RWPE2 (cell line): ENCODE measurements around the gene RADX.

Experiments used
- ATAC-seq: fragments of 200-7000 bp; cut with Tn5 transposase; 3 replicates; pipeline ENCODE4 v1.9.1; 2021; ENCODE audit warnings: low read depth
- DNase-seq: peaks from one replicate; pipeline ENCODE4 v3.0.0-alpha.2; 2020; ENCODE audit warnings: low spot score
- H3K27ac ChIP-seq: fragments of 450-650 bp; 2 replicates; pipeline ENCODE4 v1.5.1; 2017; ENCODE audit warnings: mild to moderate bottlenecking; ENCODE audit not compliant: poor library complexity, severe bottlenecking
- H3K27me3 ChIP-seq: fragments of 250-450 bp; sonication (Bioruptor Pico); 2 replicates; pipeline ENCODE4 v1.5.1; 2021; ENCODE audit warnings: mild to moderate bottlenecking, moderate library complexity; ENCODE audit not compliant: insufficient read depth, poor library complexity, severe bottlenecking
- H3K36me3 ChIP-seq: fragments of 250-450 bp; sonication (Bioruptor Pico); 2 replicates; pipeline ENCODE4 v1.5.1; 2020; ENCODE audit warnings: low read depth, mild to moderate bottlenecking, moderate library complexity
- H3K4me1 ChIP-seq: fragments of 250-450 bp; sonication (Bioruptor Pico); 2 replicates; pipeline ENCODE4 v1.5.1; 2021; ENCODE audit warnings: mild to moderate bottlenecking, moderate library complexity; ENCODE audit not compliant: insufficient read depth, poor library complexity, severe bottlenecking
- H3K4me3 ChIP-seq: fragments of 250-450 bp; sonication (Bioruptor Pico); 2 replicates; pipeline ENCODE4 v1.5.1; 2021; ENCODE audit warnings: mild to moderate bottlenecking, moderate library complexity; ENCODE audit not compliant: severe bottlenecking
- H3K9me3 ChIP-seq: fragments of 250-450 bp; sonication (Bioruptor Pico); 2 replicates; pipeline ENCODE4 v1.5.1; 2021; ENCODE audit warnings: mild to moderate bottlenecking, moderate library complexity; ENCODE audit not compliant: severe bottlenecking
- TF ChIP-seq, protein P1 (sequence below): fragments of 450-650 bp; IDR thresholded peaks from one replicate; pipeline ENCODE4 v1.5.1; 2017; ENCODE audit warnings: mild to moderate bottlenecking, moderate library complexity; ENCODE audit not compliant: poor library complexity, severe bottlenecking

RADX gene

DNA sequence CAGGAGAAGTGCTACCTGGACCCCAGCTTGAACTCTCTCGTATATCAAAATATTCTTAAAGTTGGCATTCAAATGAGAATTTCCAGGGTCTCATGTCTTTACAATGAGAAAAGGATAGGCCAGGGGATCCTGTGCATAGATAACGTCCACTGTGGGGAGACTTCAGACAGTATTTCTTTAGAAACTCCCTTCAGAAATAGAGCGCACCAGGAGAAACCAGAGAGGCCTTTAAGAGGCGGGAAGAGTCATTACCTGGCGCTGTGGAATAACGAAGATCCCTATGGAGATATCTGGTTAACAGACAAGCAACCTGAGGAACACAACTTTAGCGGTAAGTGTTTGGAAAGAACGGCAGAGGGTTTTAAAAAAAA is 600 bp downstream of the RADX start:
- no peaks in the 10 kb centered on the region for H3K27me3 ChIP-seq
- TF ChIP-seq, protein P1, sequence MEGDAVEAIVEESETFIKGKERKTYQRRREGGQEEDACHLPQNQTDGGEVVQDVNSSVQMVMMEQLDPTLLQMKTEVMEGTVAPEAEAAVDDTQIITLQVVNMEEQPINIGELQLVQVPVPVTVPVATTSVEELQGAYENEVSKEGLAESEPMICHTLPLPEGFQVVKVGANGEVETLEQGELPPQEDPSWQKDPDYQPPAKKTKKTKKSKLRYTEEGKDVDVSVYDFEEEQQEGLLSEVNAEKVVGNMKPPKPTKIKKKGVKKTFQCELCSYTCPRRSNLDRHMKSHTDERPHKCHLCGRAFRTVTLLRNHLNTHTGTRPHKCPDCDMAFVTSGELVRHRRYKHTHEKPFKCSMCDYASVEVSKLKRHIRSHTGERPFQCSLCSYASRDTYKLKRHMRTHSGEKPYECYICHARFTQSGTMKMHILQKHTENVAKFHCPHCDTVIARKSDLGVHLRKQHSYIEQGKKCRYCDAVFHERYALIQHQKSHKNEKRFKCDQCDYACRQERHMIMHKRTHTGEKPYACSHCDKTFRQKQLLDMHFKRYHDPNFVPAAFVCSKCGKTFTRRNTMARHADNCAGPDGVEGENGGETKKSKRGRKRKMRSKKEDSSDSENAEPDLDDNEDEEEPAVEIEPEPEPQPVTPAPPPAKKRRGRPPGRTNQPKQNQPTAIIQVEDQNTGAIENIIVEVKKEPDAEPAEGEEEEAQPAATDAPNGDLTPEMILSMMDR = no peak
- no peak for DNase-seq
- ATAC-seq = peak; percentile 69
- no peaks in the 10 kb centered on the region for H3K36me3 ChIP-seq
- no peaks in the 10 kb centered on the region for H3K4me1 ChIP-seq
- H3K9me3 ChIP-seq = no peaks in the 10 kb centered on the region
- no peak overlapping the region for H3K27ac ChIP-seq
- peak overlapping the region; percentile 38 for H3K4me3 ChIP-seq

DNA sequence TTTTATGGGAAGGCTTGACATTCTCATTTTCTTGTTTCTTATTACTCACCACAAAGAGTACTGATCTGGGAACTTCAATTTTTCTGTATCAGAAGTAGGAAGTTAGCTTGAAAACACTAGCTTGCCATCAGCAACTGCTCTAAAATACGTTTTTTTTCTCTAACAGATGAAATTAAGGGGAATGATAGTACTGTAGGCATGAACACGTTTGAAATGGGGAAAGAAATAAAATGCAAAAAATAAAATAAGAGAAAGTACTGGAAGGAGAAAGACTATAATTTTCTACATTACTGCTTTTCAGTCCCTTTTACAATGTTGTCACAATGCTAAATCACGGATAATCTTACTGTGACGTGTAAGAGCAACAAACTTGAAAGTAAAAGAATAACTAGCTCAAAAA is 1.5 kb downstream of the RADX start:
- Histone ChIP-seq H3K27ac (no peak overlapping the region), H3K4me1 (no peaks in the 10 kb centered on the region), H3K9me3 (no peaks in the 10 kb centered on the region), H3K27me3 (no peaks in the 10 kb centered on the region), H3K36me3 (no peaks in the 10 kb centered on the region), H3K4me3 (peak overlapping the region; percentile 38)
- ATAC-seq (no peak), DNase-seq (no peak)
- TF ChIP-seq, protein P1 = no peak

DNA sequence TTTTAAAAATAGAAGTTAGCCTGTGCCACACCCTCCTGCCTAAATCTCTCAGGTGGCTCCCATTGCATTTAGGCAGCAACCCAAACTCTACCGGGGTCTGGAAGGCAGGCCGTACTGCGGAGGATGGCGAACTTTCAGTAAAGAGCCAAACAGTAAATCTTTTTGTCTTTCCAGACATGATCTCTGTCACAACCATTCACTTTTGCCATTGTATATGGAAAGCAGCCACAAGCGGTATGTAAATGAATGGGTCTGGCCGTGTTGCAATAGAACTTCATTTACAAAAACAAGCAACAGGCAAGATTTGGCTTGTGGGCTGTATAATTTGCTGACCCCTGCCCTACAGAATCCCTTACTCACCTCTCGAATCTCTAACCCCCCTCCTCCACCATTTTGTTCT is 3.3 kb downstream of the RADX start:
- H3K27ac ChIP-seq = no peak overlapping the region
- no peak for DNase-seq
- no peak for ATAC-seq
- no peaks in the 10 kb centered on the region for H3K36me3 ChIP-seq
- H3K9me3 ChIP-seq = no peaks in the 10 kb centered on the region
- TF ChIP-seq, protein P1 = no peak
- no peak overlapping the region for H3K4me3 ChIP-seq
- H3K4me1 ChIP-seq = no peaks in the 10 kb centered on the region
- H3K27me3 ChIP-seq = no peaks in the 10 kb centered on the region

DNA sequence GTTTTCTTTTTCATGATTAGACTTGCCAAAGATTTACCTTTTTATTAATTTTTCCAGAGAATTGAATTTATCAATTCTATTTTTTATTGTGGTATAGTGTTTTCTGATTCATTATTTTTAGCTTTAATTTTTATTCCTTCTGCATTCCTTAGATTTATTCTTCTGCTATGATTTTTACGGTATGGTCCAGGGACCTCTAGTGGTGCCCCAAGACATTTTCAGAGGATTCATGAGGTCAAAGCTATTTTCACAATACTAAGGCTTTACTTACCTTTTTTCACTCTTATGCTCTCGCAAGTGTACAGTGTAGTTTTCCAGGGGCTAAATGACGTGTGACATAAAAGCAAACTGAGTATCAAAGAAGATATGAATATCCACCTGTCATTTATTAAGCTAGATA is 8.0 kb downstream of the RADX start:
- TF ChIP-seq, protein P1 = peak; percentile 41
- Histone ChIP-seq H3K27ac (no peak overlapping the region), H3K36me3 (no peaks in the 10 kb centered on the region), H3K4me1 (no peaks in the 10 kb centered on the region), H3K27me3 (no peaks in the 10 kb centered on the region), H3K9me3 (no peaks in the 10 kb centered on the region), H3K4me3 (no peak overlapping the region)
- no peak for ATAC-seq
- no peak for DNase-seq

DNA sequence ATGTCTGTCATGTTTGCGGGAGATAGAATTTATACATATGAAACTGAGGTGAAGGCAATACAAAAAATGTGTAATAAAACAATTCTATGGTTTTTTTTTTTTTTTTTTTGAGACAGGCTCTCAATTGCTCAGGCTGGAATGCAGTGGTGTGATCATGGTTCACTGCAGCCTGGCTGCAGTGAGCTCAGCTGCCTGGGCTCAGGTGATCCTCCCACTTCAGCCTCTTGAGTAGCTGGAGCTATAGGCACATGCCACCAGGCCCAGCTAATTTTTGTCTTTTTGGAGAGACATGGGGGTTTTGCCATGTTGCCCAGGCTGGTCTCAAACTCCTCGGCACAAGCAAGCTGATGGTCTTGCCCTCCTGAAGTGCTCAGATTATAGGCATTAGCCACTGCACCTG is 10.1 kb downstream of the RADX start:
- no peaks in the 10 kb centered on the region for H3K27me3 ChIP-seq
- H3K9me3 ChIP-seq = no peaks in the 10 kb centered on the region
- no peak overlapping the region for H3K27ac ChIP-seq
- no peaks in the 10 kb centered on the region for H3K36me3 ChIP-seq
- ATAC-seq = no peak
- no peak for DNase-seq
- no peak overlapping the region for H3K4me3 ChIP-seq
- no peaks in the 10 kb centered on the region for H3K4me1 ChIP-seq
- TF ChIP-seq, protein P1 = no peak
